ENCODE results near the gene RAF1. TPM values are rescaled to one million over a fixed set of nuclear protein-coding genes. Genes with fewer than 3 reads are reported as not detected.

RAF1 gene
- total and polyA plus RNA-seq, 9 of the 15 experiments (the other 6 are each of a cell fraction or from before 2014, with no cell fraction given), result 28.0 to 183 (median 85.6) TPM

- TF ChIP-seq ELF1 (tag; IDR thresholded peaks at IDR 0.05) (no peak), ZKSCAN1 (IDR thresholded peaks at IDR 0.05; ENCODE audit: low read depth, low read length) (no peak), PHTF2 (CRISPR knock-in tag; IDR thresholded peaks at IDR 0.05) (no peak)
Measured at GRCh38 chr3:12710062-12710461, 46.1 kb upstream of the RAF1 start (continued).

- no peaks in the 10 kb centered on the region for H3K9me1 ChIP-seq (ENCODE audit: control insufficient read depth, insufficient read depth, low read length)
- FAIRE-seq (no peak), ATAC-seq (no peak), DNase-seq (ENCODE audit: extremely low read depth in 1 of 4, low spot score in 3 of 4) (peak in 1 of 4 experiments; percentile 7)
- H2AFZ ChIP-seq (ENCODE audit: low read depth, low read length), result no peak overlapping the region
- H3K4me1 ChIP-seq (replicated peaks in 1 of 2; ENCODE audit: control insufficient read depth in 2 of 2, insufficient read depth in 2 of 2, low read length in 2 of 2), result no peaks in the 10 kb centered on the region
- BruUV-seq (replicated peaks), result no TSS peak
- no peak overlapping the region for H3K9ac ChIP-seq (ENCODE audit: insufficient read depth in 1 of 2, low read depth in 2 of 2, low read length in 2 of 2)
- in situ Hi-C loops (cut with MboI), result loop anchor here (5.0 kb wide), 1 partner anchor 188 kb away; no protein-coding TSS in a partner anchor
- H3K79me2 ChIP-seq (ENCODE audit: control insufficient read depth, insufficient read depth, low read length), result no peaks in the 10 kb centered on the region
- H3K4me2 ChIP-seq (ENCODE audit: insufficient read depth, low read length), result no peak overlapping the region
- WGBS (ENCODE audit: insufficient coverage, low coverage, missing lambda C conversion rate), result 10% methylated on average over 3 of the region's 3 CpGs
- CTCF ChIA-PET (ENCODE audit: low intra/inter-chr PET ratio), result interaction anchor here (0.7 kb wide), 1 partner anchor 182 kb away, joined by 3 read pairs; no protein-coding TSS in a partner anchor
- H4K20me1 ChIP-seq (replicated peaks; ENCODE audit: control insufficient read depth, insufficient read depth, low read length), result no peaks in the 10 kb centered on the region
- TF ChIP-seq ZBTB49 (CRISPR knock-in tag; IDR thresholded peaks at IDR 0.05; ENCODE audit: borderline replicate concordance), result no peak
- TF ChIP-seq FOXJ2 (tag; IDR thresholded peaks at IDR 0.05), result no peak
- TF ChIP-seq PHB (CRISPR knock-in tag; IDR thresholded peaks at IDR 0.05), result no peak
- no peak for TF ChIP-seq TSC22D4 (tag; IDR thresholded peaks at IDR 0.05)
- peaks cover 19 to 36% of the 10 kb centered on the region in 2 experiments for H3K27me3 ChIP-seq (ENCODE audit: control insufficient read depth in 2 of 2, insufficient read depth in 2 of 2, low read length in 2 of 2)
- no peak overlapping the region for H3K4me3 ChIP-seq
- POLR2A ChIA-PET, result interaction anchor here (1.2 to 2.1 kb wide), 3 partner anchors 10 to 132 kb away, joined by 3 to 9 read pairs (median 6); no protein-coding TSS in a partner anchor
- no peaks in the 10 kb centered on the region for H3K9me3 ChIP-seq (replicated peaks; ENCODE audit: control insufficient read depth, insufficient read depth, low read depth, low read length)
- H3K27ac ChIP-seq (ENCODE audit: extremely low read depth, low read depth, low read length), result no peak overlapping the region
- intact Hi-C loops (cut with micrococcal nuclease), result loop anchor here (10.0 kb wide), 1 partner anchor 285 kb away; no protein-coding TSS in a partner anchor
- no peaks in the 10 kb centered on the region for H3K36me3 ChIP-seq (ENCODE audit: control insufficient read depth, insufficient read depth, low read length)
Measured at GRCh38 chr3:12709334-12709733, 45.4 kb upstream of the RAF1 start.

Data from K562 (cell line).